Caco-2 (cell line): ENCODE measurements around the gene BTG2. TPM values are rescaled to one million over a fixed set of nuclear protein-coding genes. Genes with fewer than 3 reads are reported as not detected.
"Not testable (repeated sequence)": the region's sequence is repeated elsewhere in the genome, so short reads cannot be mapped to it uniquely, and the experiment has no call there.

Source experiments
- Bru-seq: library from RNA; stranded (reverse); fragments of 400-500 nt; gene quantifications from one replicate; lab custom pipeline; 2021; lab: Mats Ljungman, UMichigan
- BruChase-seq, 2 experiments: library from RNA; stranded (reverse); fragments of 400-500 nt; gene quantifications; one replicate each; lab custom pipeline; 2021; lab: Mats Ljungman, UMichigan
- BruUV-seq: library from RNA; stranded (reverse); fragments of 400-500 nt; replicated peaks from 2 replicates; lab custom pipeline; 2021; lab: Mats Ljungman, UMichigan
- CTCF ChIA-PET: fragments of 300-600 bp; sonication (Branson Sonifier 250); formaldehyde crosslinking; loops from one replicate; lab custom pipeline; 2022; ENCODE audit warnings: antibody characterized with exemption; lab: Charles Lee
- POLR2A ChIA-PET: fragments of 300-600 bp; sonication (Branson Sonifier 250); formaldehyde crosslinking; loops from one replicate; lab custom pipeline; 2022; ENCODE audit warnings: antibody characterized with exemption; lab: Charles Lee
- DNase-seq, 2 experiments: peaks; one replicate each; pipeline versions ENCODE4 v3.0.0 to v3.0.0-alpha.2; 2020 to 2022
- H3K27me3 ChIP-seq: replicated peaks from 2 replicates; pipeline ENCODE4 v1.6.0; 2011; ENCODE audit warnings: low read length; ENCODE audit not compliant: control insufficient read depth, insufficient read depth
- H3K36me3 ChIP-seq: 2 replicates; pipeline ENCODE4 v1.5.1; 2011; ENCODE audit warnings: low read length; ENCODE audit not compliant: control insufficient read depth, insufficient read depth
- H3K4me1 ChIP-seq: fragments of 250-450 bp; sonication (Bioruptor Pico); 2 replicates; pipeline ENCODE4 v1.5.1; 2020; ENCODE audit warnings: mild to moderate bottlenecking
- H3K4me3 ChIP-seq: 2 replicates; pipeline ENCODE4 v1.5.1; 2011; ENCODE audit warnings: low read depth, mild to moderate bottlenecking, control low read depth, low read length
- H3K9me3 ChIP-seq: fragments of 250-450 bp; sonication (Bioruptor Pico); 2 replicates; pipeline ENCODE4 v1.5.1; 2020; ENCODE audit warnings: mild to moderate bottlenecking, moderate library complexity
- H3K27ac Mint-ChIP-seq: one replicate; pipeline ENCODE4 v1.8.0; 2022; ENCODE audit warnings: mixed read lengths; ENCODE audit not compliant: unreplicated experiment
- H3K27me3 Mint-ChIP-seq: one replicate; pipeline ENCODE4 v1.8.0; 2022; ENCODE audit warnings: mixed read lengths; ENCODE audit not compliant: insufficient read depth, unreplicated experiment
- H3K36me3 Mint-ChIP-seq: one replicate; pipeline ENCODE4 v1.8.0; 2022; ENCODE audit warnings: mild to moderate bottlenecking, mixed read lengths; ENCODE audit not compliant: insufficient read depth, unreplicated experiment
- H3K4me1 Mint-ChIP-seq: one replicate; pipeline ENCODE4 v1.8.0; 2022; ENCODE audit warnings: low read depth, mixed read lengths; ENCODE audit not compliant: unreplicated experiment
- H3K4me3 Mint-ChIP-seq: one replicate; pipeline ENCODE4 v1.8.0; 2022; ENCODE audit warnings: mild to moderate bottlenecking, moderate library complexity, mixed read lengths; ENCODE audit not compliant: unreplicated experiment
- H3K9me3 Mint-ChIP-seq: one replicate; pipeline ENCODE4 v1.8.0; 2022; ENCODE audit warnings: mixed read lengths; ENCODE audit not compliant: unreplicated experiment
- intact Hi-C: fragments of 100-400 bp; cut with micrococcal nuclease; formaldehyde crosslinking; loops from one replicate; pipeline ENCODE4 v1.10.0; 2022; ENCODE audit not compliant: unreplicated experiment
- long read RNA-seq: library from polyadenylated mRNA; stranded (forward); transcript quantifications from one replicate; pipeline ENCODE4 v2.0.0, GENCODE V29; 2022
- total RNA-seq: library from RNA; stranded (reverse); gene quantifications from 2 replicates; pipeline ENCODE4 v1.2.3, GENCODE V29; 2022
- TF ChIP-seq, protein P1 (sequence below), 2 experiments: fragments of 200-600 bp in 1 of 2; IDR thresholded peaks; 1 replicate in 1 of 2; 2 replicates in 1 of 2; pipeline versions ENCODE4 v1.5.1 to v1.8.0; 2011 to 2022; ENCODE audit warnings: antibody characterized with exemption in 1 of 2, control low read depth in 1 of 2, inconsistent platforms in 1 of 2, low read depth in 1 of 2, low read length in 1 of 2, mild to moderate bottlenecking in 1 of 2, moderate library complexity in 1 of 2; ENCODE audit not compliant: insufficient read depth in 1 of 2, severe bottlenecking in 1 of 2, unreplicated experiment in 1 of 2

The BTG2 gene, protein sequence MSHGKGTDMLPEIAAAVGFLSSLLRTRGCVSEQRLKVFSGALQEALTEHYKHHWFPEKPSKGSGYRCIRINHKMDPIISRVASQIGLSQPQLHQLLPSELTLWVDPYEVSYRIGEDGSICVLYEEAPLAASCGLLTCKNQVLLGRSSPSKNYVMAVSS
- total RNA-seq: 21.2 and 21.6 TPM in 2 replicates
- Bru-seq, nascent RNA: percentile 88 among the genes with signal in this experiment
- percentile 95 among the genes with signal in this experiment for BruChase-seq, experiment 1, labeled RNA remaining after a 2-hour chase
- percentile 74 among the genes with signal in this experiment for BruChase-seq, experiment 2, labeled RNA remaining after a 6-hour chase
- long read RNA-seq, transcript BTG2-201 (2 exons, 2,712 nt): major isoform, 13 of 18 reads
- long read RNA-seq, partial matches to known transcripts: 0 of 18 reads
- long read RNA-seq, other reads (novel, unspliced or antisense): 4 of 18 reads

DNA sequence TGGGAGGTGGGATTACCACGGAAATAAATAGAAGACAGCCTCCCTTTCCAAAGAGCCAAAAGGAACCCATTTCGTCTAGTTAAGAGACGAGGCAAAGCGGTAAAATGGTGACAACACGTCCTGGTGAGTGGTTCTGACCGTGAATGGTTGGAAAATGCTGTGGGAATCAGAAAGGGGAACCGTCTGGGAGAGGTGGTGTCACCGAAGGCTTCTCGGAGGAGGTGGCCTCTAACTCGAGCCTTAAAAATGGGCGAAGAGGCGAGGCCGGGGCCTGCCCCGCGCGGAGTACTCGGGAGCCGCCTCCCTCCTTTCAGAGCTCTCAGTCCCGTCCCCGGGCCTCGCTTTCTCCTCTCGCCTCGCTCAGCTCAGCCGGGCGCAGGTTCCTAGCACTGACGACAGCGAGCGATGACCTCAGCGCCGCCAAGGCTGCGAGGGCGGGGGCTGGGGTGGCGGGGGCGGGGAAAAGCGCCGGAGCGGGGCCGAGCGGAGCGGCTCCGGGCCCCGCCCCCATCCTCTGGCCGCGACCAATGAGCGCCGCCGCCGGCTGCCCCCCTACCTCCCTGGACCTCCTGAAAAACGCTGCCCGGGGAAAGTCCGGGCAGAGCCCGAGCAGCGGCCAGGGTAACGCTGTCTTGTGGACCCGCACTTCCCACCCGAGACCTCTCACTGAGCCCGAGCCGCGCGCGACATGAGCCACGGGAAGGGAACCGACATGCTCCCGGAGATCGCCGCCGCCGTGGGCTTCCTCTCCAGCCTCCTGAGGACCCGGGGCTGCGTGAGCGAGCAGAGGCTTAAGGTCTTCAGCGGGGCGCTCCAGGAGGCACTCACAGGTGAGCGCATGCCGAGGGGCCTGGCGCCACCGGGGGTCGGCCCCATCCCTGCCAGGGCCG is at the start of gene BTG2:
Gene BTG2, plus strand, starts transcription at position 601 of the 890 bp plus-strand sequence. Its CDS starts 88 bp downstream, at position 689.
- peaks cover 9% of the 10 kb centered on the region for H3K36me3 ChIP-seq
- TF ChIP-seq, protein P1, sequence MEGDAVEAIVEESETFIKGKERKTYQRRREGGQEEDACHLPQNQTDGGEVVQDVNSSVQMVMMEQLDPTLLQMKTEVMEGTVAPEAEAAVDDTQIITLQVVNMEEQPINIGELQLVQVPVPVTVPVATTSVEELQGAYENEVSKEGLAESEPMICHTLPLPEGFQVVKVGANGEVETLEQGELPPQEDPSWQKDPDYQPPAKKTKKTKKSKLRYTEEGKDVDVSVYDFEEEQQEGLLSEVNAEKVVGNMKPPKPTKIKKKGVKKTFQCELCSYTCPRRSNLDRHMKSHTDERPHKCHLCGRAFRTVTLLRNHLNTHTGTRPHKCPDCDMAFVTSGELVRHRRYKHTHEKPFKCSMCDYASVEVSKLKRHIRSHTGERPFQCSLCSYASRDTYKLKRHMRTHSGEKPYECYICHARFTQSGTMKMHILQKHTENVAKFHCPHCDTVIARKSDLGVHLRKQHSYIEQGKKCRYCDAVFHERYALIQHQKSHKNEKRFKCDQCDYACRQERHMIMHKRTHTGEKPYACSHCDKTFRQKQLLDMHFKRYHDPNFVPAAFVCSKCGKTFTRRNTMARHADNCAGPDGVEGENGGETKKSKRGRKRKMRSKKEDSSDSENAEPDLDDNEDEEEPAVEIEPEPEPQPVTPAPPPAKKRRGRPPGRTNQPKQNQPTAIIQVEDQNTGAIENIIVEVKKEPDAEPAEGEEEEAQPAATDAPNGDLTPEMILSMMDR (IDR thresholded peaks at IDR 0.05; ENCODE audit: insufficient read depth in 1 of 2, low read depth in 1 of 2, low read length in 1 of 2, severe bottlenecking in 1 of 2, unreplicated experiment in 1 of 2): no peak
- H3K9me3 Mint-ChIP-seq: no peaks in the 10 kb centered on the region
- H3K4me1 ChIP-seq: peaks cover 25% of the 10 kb centered on the region
- peak within 1 kb of the TSS; percentile 83 for H3K27ac Mint-ChIP-seq
- H3K27me3 ChIP-seq: no peaks in the 10 kb centered on the region
- H3K4me3 Mint-ChIP-seq: peak within 1 kb of the TSS; percentile 65
- peaks cover 27% of the 10 kb centered on the region for H3K4me1 Mint-ChIP-seq
- CTCF ChIA-PET: interaction anchor here (0.6 to 2.4 kb wide), 6 partner anchors 14 to 306 kb away, joined by 3 to 19 read pairs (median 6); no protein-coding TSS in a partner anchor
- intact Hi-C loops: loop anchor here (1.0 kb wide), 4 partner anchors 14 to 32 kb away; no protein-coding TSS in a partner anchor
- DNase-seq: peak; percentile 90 to 91
- no peaks in the 10 kb centered on the region for H3K9me3 ChIP-seq
- POLR2A ChIA-PET: interaction anchor here (0.6 to 2.5 kb wide), 16 partner anchors 11 to 444 kb away, joined by 3 to 57 read pairs (median 4); partner anchors contain the start of genes ATP2B4 and TMEM183A
- peak within 1 kb of the TSS; percentile 70 for H3K4me3 ChIP-seq
- peaks cover 18% of the 10 kb centered on the region for H3K36me3 Mint-ChIP-seq
- no peaks in the 10 kb centered on the region for H3K27me3 Mint-ChIP-seq
- TSS peak; percentile 87 for BruUV-seq

DNA sequence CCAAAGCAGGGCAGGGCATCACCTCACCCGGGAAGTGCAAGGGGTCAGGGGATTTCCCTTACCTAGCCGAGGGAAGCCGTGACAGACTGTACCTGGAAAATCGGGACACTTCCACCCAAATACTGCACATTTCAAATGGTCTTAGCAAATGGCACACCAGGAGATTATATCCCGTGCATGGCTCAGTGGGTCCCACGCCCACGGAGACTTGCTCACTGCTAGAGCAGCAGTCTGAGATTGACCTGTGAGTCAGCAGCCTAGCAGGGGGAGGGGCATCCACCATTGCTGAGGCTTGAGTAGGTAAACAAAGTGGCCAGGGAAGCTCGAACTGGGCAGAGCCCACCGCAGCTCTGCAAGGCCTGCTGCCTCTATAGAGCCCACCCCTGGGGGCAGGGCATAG is 48.7 kb upstream of the BTG2 start:
- H3K36me3 ChIP-seq, H3K36me3 Mint-ChIP-seq, H3K4me3 Mint-ChIP-seq, H3K27ac Mint-ChIP-seq, DNase-seq, H3K4me1 Mint-ChIP-seq, H3K9me3 ChIP-seq, H3K4me1 ChIP-seq, H3K27me3 ChIP-seq, BruUV-seq, POLR2A ChIA-PET, intact Hi-C loops, CTCF ChIA-PET, H3K4me3 ChIP-seq: not testable (repeated sequence)
- H3K9me3 Mint-ChIP-seq: peaks cover 15% of the 10 kb centered on the region
- peaks cover 17% of the 10 kb centered on the region for H3K27me3 Mint-ChIP-seq

DNA sequence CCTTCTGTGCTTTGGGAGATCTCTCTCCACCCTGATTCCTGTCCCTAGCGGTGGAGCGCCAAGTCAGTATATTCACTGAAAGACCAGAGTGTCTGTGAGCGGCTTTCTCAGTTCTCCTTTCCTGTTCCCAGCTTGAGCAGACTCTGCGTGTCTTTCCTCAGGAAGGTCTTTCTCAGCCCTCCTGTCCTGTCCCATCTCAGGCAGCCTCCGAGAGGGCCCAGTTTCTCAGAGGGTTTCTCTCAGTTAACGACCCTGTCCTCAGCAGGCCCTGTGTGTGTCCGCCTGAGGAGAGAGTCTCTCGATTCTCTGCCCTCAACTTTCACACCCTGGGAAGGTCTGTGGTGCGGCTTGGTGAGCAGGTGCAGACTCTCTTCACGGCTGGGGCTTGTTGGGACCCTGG is 41.8 kb upstream of the BTG2 start:
- no peak for DNase-seq
- POLR2A ChIA-PET: no interaction called here
- CTCF ChIA-PET: interaction anchor here (1.0 kb wide), 1 partner anchor 224 kb away, joined by 3 read pairs; no protein-coding TSS in a partner anchor
- no TSS peak for BruUV-seq
- Mint-ChIP-seq H3K27ac (no peak overlapping the region), H3K9me3 (no peaks in the 10 kb centered on the region), H3K4me1 (peaks cover 12% of the 10 kb centered on the region), H3K36me3 (no peaks in the 10 kb centered on the region), H3K27me3 (peaks cover 2% of the 10 kb centered on the region), H3K4me3 (no peak overlapping the region)
- TF ChIP-seq, protein P1 (IDR thresholded peaks at IDR 0.05; ENCODE audit: insufficient read depth in 1 of 2, low read depth in 1 of 2, low read length in 1 of 2, severe bottlenecking in 1 of 2, unreplicated experiment in 1 of 2): no peak
- no peaks in the 10 kb centered on the region for H3K27me3 ChIP-seq
- intact Hi-C loops: no loop called here
- no peak overlapping the region for H3K4me3 ChIP-seq
- H3K4me1 ChIP-seq: no peaks in the 10 kb centered on the region
- H3K36me3 ChIP-seq: no peaks in the 10 kb centered on the region
- H3K9me3 ChIP-seq: no peaks in the 10 kb centered on the region
